ENCODE measurements around the gene SRMS.

GRCh38 chr20:63567136-63567385 is 19.5 kb upstream of the SRMS start:
- TF ChIP-seq CTCF (IDR thresholded peaks at IDR 0.05) (no peak), EZH2 (IDR thresholded peaks at IDR 0.05) (no peak)

Data from neural progenitor cell (in vitro differentiated cells).